Retina (tissue), 1 donor: ENCODE measurements around the gene PRRC2A.

ENCODE experiments used
- DNase-seq: peaks from one replicate; pipeline ENCODE4 v3.0.0-alpha.2; 2016

PRRC2A gene

GRCh38 chr6:31669676-31670075 is 49.2 kb downstream of the PRRC2A start, which contains the start of gene LY6G5B:
TSS of gene LY6G5B (plus strand) at chr6:31669976. CDS start at chr6:31670951, 975 bp downstream.
- DNase-seq = no peak

GRCh38 chr6:31676322-31676903 is 55.9 kb downstream of the PRRC2A start:
- no peak for DNase-seq

GRCh38 chr6:31676904-31677303 is 56.4 kb downstream of the PRRC2A start:
- no peak for DNase-seq

- no peak for DNase-seq
These were observed 57.4 kb downstream of the PRRC2A start for GRCh38 chr6:31677955-31678354.

GRCh38 chr6:31680226-31681134 is 60.0 kb downstream of the PRRC2A start, which contains the start of gene LY6G5C:
TSS of gene LY6G5C (minus strand) at chr6:31681067. CDS start at chr6:31680373, 694 bp downstream.
- peak; percentile 92 for DNase-seq

GRCh38 chr6:31681135-31681671 is 60.7 kb downstream of the PRRC2A start:
- peak; percentile 75 for DNase-seq

- DNase-seq = no peak
These were observed 63.1 kb downstream of the PRRC2A start for GRCh38 chr6:31683591-31683990.

GRCh38 chr6:31686483-31686882 is 66.0 kb downstream of the PRRC2A start:
- no peak for DNase-seq

GRCh38 chr6:31687321-31687720 is 66.8 kb downstream of the PRRC2A start:
- no peak for DNase-seq
